CD4-positive, alpha-beta T cell treated with Interleukin-21 for 1 hour (primary cell): ENCODE results near the gene NDUFS6.

Experiments
- DNase-seq: peaks from one replicate; pipeline ENCODE4 v3.0.0-alpha.2; 2020

NDUFS6 gene

GRCh38 chr5:1765880-1766235 lies 35.3 kb upstream of the NDUFS6 start:
- DNase-seq, result no peak

- DNase-seq, result no peak
Observed at GRCh38 chr5:1767524-1768282, 33.5 kb upstream of the NDUFS6 start.

DNA sequence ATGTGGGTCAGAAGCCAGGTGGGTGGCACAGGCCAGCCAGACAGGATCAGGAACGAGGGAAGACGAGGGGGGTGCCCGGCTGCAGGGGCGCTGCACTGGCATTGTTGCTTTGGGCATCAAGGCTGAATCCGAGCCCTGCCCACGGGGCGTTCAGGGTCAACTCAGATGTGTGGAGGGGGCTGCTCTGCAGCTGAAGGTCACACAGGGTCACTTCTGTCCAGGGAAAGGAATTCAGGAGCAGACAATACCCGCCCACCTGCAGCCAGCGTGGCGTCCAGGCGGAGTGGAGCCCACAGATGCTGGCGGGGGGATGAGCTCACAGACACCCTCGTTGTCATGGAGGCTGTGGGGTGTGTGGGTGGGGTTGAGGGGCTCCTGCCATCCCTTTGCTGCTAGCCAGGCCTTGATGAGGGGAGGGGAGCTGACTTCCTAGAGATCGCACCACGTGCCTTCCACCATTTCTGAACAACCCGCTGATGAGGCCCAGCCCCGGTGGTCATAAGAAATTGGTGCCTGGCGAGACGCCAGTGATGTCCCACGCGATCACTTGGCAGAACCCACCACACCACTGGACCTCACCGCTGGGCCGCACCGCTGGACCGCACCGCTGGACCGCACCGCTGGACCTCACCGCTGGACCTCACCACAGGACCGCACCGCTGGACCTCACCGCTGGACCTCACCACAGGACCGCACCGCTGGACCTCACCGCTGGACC lies 32.8 kb upstream of the NDUFS6 start:
- no peak for DNase-seq

DNA sequence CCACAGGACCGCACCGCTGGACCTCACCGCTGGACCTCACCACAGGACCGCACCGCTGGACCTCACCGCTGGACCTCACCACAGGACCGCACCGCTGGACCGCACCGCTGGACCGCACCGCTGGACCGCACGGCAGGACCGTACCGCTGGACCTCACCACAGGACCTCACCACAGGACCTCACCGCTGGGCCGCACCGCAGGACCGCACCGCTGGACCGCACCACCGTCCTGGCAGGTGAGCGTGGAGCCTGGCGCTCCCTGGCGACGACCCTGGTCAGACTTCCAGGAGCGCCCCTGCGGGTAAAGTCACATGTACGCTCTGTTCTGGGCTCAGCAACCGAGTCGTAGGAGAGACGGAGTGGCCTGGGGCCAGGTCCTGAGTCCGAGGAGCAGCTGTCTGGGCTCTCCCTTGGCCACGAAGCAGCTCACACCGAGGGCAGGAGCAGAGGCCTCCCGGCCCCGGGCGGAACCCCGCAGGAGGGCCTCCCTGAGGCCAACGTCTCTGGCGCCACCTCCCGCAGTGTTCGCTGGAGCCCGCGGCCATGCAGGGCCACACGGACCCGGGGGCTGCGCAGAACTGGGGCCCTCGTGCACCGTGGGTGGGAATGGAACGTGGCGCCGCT lies 32.1 kb upstream of the NDUFS6 start:
- no peak for DNase-seq

DNA sequence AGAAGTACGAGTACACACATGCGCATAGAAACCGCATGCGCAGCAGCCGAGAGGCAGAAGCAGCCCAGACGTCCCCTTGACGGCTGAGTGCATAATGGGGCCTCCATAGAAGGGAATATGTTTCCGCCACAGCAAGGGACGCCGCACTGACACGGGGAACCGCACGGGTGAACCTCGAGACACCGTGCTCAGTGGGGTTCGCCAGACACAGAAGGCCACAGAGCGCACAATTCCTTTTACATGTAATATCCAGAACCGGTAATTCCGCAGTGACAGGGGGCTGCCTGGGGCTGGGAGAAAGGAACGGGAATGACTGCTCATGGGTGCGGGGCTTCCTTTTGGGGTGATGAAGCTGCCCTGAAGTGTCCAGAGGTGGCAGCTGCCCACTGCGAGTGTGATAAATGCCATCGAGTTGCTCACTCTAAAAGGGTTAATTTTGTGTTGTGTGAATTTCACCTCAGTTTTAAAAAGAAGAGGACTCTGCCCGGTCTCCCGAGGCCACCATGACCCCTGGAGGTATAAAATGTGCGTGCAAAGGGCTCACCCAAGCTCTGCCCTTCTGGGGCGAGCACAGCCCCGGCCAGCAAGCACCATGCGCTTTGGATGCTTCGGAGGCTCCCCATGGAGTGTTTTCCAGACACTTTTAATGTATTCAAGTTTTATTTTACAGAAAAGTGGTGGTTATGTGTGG lies 31.3 kb upstream of the NDUFS6 start:
- DNase-seq, result no peak

GRCh38 chr5:1770443-1770802 lies 30.8 kb upstream of the NDUFS6 start:
- no peak for DNase-seq

DNA sequence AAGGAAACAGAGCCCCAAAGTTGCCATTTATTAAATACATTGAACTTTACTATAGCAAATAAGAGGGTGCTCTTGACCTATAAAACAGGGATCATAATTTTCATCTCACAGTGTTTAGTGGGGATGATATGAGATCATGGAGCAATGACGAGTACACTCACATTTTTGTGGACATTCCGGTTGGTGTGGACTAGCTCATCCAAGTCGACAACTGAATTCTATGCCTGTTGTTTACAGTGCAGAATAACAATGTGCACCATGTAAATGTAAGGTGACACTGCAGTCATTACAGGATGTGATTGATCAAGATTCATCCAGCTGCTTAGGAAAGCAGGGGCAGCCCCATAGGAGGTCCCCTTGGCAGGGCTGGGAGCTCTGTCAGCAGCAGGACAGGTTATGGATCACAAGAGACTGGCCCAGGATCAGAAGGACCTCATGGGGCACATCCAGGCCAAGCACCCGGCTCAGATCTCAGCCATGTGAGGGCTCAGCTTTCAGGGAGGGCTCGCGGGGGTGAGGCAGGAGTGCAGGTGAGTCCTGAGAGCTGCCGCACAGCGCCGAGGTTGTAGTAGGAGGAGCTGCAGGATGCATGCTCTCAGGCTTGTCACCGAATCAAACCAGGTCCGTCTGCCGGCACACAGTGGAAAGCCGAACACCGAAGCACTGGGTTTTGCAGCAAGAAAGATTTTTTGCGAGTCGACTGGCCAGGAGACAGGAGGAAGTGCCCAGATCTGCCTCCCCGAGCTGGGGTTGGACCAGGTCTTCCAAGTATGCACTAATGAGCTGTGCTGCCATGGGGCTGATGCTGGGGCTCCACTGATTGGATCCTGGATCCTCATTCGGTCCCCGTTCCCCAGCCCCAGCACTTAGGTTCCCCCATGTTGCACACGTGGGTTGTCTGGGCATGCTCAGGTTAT lies 29.8 kb upstream of the NDUFS6 start:
- DNase-seq, result no peak

DNA sequence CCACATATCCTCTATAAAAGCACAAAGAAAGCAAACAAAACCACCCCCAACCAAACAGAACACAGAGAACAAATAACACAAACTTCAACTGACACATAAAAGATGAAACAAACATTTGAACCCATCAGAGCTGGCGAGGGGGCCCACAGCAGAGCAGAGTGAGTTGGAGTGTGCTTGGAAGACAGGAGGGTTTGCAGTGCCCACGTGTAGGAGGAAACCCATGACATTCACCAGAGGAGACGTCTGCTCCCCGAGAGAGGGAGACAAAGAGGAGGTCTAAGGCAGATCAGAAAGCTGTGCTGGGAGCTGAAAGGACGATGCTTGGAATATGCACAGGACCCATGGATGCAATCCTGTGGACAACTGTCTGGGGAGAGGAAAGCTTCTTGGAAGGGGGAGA lies 28.6 kb upstream of the NDUFS6 start:
- DNase-seq, result no peak

- DNase-seq, result no peak
Observed at GRCh38 chr5:1776831-1777230, 24.4 kb upstream of the NDUFS6 start.

GRCh38 chr5:1777281-1778137 lies 23.7 kb upstream of the NDUFS6 start:
- DNase-seq, result no peak

- DNase-seq, result no peak
Observed at GRCh38 chr5:1778138-1779020, 22.8 kb upstream of the NDUFS6 start.

DNA sequence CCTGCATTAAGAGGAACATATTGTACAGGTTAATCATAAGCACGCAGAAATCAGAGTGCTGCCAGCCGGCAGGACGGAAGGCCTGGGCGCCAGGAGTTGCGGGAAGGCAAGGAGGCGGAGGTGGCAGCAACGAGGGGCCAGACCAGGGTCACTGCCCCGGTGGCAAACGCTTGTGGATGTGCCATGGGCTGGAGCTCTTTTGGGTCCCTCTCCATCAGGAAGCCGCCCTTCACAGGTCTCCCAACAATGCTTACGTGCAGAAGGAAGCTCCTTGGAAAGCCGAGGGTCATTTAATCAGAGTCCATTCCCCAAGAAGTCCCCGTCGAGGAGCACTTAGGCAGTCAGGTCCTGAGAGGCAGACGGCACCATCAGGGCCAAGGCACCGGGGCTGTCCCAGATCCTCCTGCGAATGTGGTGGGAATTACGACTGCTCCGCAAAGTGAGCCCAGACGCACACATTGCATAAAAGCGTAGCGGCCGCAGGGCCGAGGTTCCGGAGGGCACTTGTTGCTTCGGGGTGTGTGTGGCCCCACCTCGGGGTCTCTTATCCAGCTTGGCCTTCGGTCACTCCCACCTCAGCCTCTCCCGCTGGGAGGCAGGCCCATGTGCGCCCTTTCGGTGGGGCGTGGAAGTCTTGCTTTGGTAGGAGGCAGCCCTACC lies 22.1 kb upstream of the NDUFS6 start:
- no peak for DNase-seq

DNA sequence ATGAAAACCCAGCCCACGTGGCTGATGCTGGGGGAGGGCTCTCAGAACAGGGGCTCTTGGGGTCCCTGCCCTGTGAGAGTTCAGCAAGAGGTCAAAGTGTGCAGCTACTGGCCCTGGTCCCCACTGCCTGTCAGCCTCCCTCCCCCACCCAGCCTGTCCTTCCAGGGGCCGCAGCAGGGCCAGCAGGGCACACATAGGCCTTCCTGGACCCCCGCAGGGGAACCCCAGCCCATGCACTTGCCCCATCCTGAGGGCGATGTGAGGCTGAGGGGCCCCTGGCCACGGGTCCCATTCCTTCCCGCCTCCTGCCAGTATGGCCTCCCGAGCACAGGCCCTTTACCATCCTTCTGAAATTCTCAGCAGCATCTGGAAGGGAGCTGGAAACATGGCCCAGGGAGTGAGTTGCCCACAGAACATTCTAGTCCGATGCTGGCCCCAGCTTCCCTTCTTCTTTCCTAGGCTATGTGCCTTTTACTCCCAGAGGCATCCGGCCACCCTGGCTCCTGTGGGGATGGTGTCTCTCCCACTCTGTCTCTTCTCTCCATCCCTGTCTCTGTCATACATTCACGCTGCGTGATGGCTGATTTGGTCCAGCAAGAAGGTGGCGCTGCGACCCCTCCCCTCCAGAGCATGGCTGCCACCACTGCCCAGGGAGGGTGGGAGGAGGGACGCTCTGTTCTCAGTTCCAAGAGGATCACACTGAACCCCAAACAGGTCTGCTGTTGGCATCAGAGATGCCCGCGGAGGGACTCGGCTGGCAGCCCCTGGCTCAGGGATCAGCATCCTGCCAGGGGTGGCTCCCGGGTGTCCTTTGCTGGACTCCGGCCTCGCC lies 21.2 kb upstream of the NDUFS6 start:
- no peak for DNase-seq

DNA sequence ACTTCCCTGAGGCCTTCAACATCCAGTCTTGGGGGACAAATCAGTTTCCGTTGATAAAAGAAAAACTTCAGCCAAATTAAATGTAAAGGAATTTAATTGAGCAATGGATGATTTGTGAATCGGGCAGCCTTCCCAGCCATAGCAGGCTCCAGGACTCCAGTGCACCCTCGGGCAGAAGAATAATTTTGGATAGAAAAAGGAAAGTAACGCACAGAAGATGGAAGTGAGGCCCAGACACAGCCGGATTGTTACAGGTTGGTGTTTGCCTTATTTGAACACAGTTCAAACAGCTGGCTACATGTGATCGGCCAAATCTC lies 20.6 kb upstream of the NDUFS6 start:
- DNase-seq, result no peak

DNA sequence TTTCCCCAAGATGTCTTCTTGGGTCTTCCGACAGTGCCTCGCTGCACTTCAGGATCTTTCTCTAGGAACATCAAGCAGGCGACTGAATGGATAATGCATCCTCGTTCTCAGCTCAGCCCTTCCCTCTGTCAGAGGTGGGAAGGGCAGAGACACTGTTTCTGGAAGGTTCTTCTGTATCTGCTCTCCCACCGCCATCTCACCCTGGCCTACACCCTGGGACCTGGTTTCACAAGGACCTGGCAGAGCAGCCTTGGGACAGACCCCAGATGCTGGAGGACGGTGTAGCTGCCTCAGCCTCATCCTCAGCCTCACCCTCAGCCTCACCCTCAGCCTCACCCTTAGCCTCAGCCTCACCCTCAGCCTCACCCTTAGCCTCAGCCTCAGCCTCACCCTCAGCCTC lies 20.1 kb upstream of the NDUFS6 start:
- no peak for DNase-seq

DNA sequence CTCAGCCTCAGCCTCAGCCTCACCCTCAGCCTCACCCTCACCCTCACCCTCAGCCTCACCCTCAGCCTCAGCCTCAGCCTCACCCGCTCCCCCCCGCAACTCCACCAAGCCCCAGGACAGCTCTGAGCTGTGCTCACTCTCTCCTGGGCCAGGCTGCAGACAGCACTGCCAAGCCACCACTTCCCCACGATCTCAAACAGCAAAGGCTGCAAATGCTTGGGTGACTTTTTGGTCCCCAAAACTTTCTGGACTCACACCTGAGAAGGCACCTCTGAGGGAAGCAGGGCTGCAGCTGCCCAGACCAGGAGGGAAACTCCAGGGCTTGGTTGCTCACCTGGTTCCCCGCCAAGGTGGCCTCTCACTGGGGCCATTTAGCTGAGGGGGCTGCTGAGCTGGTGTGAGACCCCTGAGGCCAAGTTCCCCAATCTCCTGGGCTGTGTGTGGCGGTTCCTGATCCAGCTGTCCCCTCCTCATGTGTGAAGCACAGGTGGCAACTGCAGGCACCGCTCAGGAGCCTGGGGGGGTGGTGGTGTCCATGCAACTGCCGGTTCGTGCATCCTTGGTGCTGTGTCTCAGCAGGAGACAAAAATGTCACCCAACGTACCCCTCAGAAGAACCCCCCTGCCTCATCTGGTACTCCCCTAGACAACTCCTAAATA lies 19.4 kb upstream of the NDUFS6 start:
- DNase-seq, result no peak

DNA sequence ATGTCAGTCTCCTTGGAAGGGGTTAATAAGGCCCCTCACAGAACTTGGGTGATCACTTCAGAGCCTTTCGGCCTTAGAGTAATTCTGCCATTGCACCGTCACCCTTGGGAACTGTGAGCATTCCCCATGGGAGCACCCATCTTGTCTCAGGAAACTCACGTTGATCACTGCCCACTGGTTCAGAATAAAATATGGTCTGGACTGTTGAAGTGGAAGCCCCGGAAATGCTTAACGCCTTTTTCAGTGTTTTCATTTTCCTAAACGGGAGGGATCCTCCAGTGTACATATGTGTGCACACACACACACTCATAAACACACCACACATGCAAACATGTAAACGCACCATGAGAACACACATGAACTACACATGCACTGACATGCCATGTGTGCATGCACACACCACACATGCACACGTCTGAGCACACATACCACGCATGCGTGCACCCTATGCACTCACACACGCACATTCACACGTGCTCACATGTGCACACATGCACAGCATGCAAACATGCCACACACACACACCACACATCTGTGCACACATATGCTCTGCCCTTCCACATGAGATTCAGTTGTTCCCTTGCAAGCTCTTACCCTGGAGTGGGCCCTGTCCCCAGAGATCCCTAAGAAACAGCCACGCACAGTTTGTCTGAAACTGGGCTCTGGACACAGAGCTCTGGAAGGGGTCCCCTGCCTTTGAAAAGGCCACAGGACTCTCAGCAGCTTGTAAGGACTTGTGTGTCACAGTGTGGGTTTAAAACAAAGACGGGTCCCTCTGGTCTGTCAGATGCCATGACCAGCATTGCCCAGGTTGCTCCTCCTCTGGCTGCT lies 18.6 kb upstream of the NDUFS6 start:
- no peak for DNase-seq

DNA sequence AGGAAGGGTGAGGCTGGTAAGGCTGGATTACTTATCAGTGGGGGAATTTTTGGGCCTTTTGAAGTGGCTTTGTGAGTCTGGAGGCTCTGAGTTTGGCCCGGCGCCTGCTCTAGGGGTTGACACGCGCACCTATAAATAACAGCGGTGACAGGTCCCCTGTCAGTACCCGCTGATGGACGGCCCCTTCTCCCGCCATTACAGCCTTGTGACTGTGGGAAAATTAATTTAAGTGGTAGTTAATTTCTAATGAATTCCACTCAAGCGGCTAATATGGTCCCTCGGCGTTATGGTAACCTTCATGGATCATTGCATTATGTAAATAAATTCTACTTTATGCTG lies 18.0 kb upstream of the NDUFS6 start:
- DNase-seq, result no peak
